ENCODE results near the gene RNF39.

RNF39 gene

DNA sequence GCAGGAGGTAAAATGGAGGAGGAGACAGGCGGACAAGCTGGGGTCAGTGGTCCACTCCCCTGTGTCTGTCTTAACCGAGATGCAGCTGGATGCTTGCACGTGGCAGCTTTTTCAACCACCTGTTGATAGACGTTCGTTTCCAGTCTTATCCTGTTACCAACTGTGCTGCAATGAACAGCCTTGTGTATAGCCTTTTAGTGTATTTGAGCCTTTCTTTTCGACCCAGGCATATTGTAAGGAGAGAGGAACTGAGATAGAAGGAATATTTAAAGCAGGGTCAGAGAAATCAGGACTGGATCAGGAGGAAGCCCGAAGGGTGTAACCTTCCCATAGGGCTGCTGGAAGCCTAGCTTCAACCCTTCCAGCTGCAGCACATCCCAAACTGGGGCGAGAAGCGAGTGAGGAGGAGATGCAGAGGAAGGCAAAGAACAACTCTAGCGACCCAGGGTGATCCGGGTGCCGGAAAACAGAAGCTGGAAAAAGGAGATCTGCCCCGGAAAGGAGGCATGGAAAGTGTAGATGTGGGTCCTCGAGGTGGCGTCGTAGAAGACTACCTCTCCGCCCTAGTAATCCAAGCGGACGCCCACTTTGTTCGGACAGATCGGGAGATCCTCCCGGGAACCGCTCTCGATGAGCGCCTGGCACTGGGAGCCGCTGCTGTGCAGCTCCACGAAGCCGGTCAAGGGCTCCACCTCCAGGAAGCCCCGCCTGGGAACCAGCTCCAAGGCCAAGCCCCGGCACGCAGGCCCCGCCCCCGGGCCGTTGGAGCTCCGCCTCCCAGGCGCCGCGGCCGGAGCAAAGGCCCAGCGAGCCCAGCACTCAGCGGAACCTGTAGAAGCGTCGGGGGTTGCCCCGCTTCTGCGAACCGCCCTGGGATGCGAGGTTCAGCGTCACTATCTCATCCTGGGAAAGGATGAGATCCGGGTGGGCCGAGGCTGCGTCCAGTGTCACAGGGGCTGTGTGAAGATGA lies 26.2 kb upstream of the RNF39 start:
- H3K27ac Mint-ChIP-seq = peak overlapping the region; percentile 55
- H3K4me1 Mint-ChIP-seq (ENCODE audit: low read depth) = peaks cover 57% of the 10 kb centered on the region
- H3K36me3 Mint-ChIP-seq = no peaks in the 10 kb centered on the region
- H3K27me3 Mint-ChIP-seq = peaks cover 28% of the 10 kb centered on the region
- H3K4me3 Mint-ChIP-seq = peak overlapping the region; percentile 87
- H3K9me3 Mint-ChIP-seq (ENCODE audit: low read depth) = no peaks in the 10 kb centered on the region

- no peaks in the 10 kb centered on the region for H3K9me3 Mint-ChIP-seq (ENCODE audit: low read depth)
- no peaks in the 10 kb centered on the region for H3K36me3 Mint-ChIP-seq
- peaks cover 28% of the 10 kb centered on the region for H3K27me3 Mint-ChIP-seq
- peak overlapping the region; percentile 87 for H3K4me3 Mint-ChIP-seq
- H3K27ac Mint-ChIP-seq = no peak overlapping the region
- H3K4me1 Mint-ChIP-seq (ENCODE audit: low read depth) = peaks cover 57% of the 10 kb centered on the region
Measured at GRCh38 chr6:30100585-30101443, 25.2 kb upstream of the RNF39 start.

DNA sequence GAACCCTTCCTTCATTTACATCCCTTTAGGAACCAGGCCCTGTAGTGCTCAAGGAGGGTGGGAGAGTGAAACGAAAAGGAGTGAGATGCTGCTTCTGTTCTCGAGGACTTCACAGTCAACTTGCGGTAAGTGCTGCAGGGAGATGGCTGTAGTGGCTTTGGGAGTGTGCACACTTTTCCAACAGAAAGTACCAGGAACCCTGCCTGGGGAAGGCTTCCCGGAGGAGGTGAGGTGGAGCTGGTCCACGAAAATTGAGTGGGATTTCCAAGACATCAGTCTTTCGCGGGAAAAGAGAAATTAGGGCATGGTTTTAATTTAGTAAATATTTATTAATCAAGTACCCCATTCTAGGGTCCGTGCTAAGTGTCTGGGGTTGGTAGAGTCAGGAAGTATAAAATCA lies 24.6 kb upstream of the RNF39 start:
- H3K4me3 Mint-ChIP-seq = peak overlapping the region; percentile 78
- no peak overlapping the region for H3K27ac Mint-ChIP-seq
- H3K4me1 Mint-ChIP-seq (ENCODE audit: low read depth) = peaks cover 57% of the 10 kb centered on the region
- peaks cover 28% of the 10 kb centered on the region for H3K27me3 Mint-ChIP-seq
- H3K9me3 Mint-ChIP-seq (ENCODE audit: low read depth) = no peaks in the 10 kb centered on the region
- H3K36me3 Mint-ChIP-seq = no peaks in the 10 kb centered on the region

GRCh38 chr6:30097902-30098768 lies 22.6 kb upstream of the RNF39 start:
- peaks cover 51% of the 10 kb centered on the region for H3K4me1 Mint-ChIP-seq (ENCODE audit: low read depth)

DNA sequence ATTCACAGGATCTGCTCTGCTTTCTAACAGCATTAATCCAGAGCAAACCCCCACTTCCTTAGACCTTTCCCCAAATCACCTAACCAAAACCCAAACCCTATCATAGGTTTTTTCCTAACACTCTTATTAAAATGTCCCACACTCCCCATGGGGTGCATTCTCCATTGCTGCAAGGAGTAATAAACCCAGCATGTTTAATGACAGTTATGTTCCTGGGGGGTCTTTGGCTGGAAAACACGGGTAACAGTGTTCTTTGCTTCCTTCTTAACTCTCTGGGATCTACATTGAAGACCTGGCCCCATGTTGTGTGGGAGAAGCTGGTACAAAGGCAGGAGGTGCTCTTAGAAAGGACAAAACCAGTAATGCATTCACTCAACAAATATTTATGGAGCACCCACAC lies 21.3 kb upstream of the RNF39 start:
- no peak overlapping the region for H3K4me3 Mint-ChIP-seq
- peaks cover 42% of the 10 kb centered on the region for H3K4me1 Mint-ChIP-seq (ENCODE audit: low read depth)
- peaks cover 26% of the 10 kb centered on the region for H3K27me3 Mint-ChIP-seq
- no peak overlapping the region for H3K27ac Mint-ChIP-seq
- no peaks in the 10 kb centered on the region for H3K9me3 Mint-ChIP-seq (ENCODE audit: low read depth)
- H3K36me3 Mint-ChIP-seq = no peaks in the 10 kb centered on the region

More at GRCh38 chr6:30097902-30098768, 22.6 kb upstream of the RNF39 start:
- H3K36me3 Mint-ChIP-seq = no peaks in the 10 kb centered on the region
- H3K4me3 Mint-ChIP-seq = no peak overlapping the region
- H3K9me3 Mint-ChIP-seq (ENCODE audit: low read depth) = no peaks in the 10 kb centered on the region
- no peak overlapping the region for H3K27ac Mint-ChIP-seq
- peaks cover 24% of the 10 kb centered on the region for H3K27me3 Mint-ChIP-seq

DNA sequence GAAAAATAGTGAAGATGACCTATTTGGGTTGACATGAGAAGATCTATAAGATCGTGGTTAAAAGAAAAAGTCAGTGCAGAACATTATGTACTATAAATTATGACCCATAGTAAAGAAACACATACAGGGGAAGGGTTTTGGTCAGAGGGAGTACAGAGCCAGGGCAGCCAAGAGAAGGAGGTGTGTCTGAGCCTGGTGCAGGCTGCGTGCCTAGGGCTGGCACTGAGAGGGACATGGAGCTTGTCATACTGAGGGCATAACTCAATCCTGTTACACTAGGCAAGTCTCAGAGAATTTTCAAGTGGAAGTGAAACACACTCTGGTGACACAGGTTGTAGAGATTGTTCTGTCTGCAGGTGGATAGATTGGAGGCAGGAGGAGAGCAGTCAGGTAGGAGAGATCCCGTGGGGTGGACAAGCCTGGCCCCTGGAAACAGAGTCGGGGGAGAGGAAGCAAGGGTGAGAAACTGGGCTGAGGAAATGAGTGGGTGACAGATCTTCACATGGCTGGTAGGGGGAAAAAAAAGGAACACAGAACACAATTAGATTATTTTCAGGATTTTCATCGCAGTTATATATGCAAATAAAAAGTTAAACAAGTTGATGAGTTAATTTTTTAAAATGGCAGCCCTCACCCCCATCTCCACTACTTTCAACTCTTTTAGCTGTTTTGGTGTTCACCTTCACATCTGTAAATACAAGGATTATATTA lies 18.5 kb upstream of the RNF39 start:
- peaks cover 28% of the 10 kb centered on the region for H3K27me3 Mint-ChIP-seq
- no peaks in the 10 kb centered on the region for H3K9me3 Mint-ChIP-seq (ENCODE audit: low read depth)
- no peak overlapping the region for H3K27ac Mint-ChIP-seq
- peaks cover under 1% of the 10 kb centered on the region for H3K36me3 Mint-ChIP-seq
- H3K4me1 Mint-ChIP-seq (ENCODE audit: low read depth) = peaks cover 19% of the 10 kb centered on the region
- H3K4me3 Mint-ChIP-seq = no peak overlapping the region

DNA sequence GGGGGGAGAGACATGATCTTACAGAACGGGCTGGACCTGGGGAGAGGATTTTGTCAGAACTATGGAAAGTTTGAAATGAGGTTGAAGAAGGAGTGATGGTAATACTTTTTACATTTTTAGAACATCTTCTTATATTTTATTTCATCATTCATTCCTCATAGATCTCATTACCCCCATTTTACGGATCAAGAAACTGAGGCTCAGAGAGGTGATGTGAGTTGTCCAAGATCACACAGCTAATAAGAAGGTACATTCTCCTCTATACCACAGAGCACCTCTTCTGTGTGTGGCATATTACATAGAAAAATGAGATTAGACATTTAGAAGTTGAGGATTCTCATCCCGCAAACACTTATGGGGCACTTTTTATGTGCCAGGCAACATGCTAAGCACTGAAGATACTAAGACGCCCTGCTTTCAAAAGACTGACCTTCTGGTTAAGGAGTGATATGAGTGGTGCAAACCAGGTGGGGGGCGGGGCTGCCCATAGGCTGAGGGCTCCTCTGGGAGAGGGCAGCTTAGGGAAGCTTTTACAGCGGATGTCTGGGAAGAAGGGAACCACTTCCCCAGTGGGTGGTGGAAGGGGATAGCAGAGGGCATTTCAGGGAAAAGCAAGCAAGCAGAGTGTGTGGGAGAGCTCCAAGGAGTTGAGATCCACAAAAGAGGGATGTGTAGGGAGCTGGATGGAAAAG lies 17.4 kb upstream of the RNF39 start:
- Mint-ChIP-seq H3K9me3 (ENCODE audit: low read depth) (no peaks in the 10 kb centered on the region), H3K27me3 (peaks cover 29% of the 10 kb centered on the region), H3K27ac (no peak overlapping the region), H3K4me3 (no peak overlapping the region), H3K4me1 (ENCODE audit: low read depth) (peaks cover 10% of the 10 kb centered on the region), H3K36me3 (peaks cover 3% of the 10 kb centered on the region)

DNA sequence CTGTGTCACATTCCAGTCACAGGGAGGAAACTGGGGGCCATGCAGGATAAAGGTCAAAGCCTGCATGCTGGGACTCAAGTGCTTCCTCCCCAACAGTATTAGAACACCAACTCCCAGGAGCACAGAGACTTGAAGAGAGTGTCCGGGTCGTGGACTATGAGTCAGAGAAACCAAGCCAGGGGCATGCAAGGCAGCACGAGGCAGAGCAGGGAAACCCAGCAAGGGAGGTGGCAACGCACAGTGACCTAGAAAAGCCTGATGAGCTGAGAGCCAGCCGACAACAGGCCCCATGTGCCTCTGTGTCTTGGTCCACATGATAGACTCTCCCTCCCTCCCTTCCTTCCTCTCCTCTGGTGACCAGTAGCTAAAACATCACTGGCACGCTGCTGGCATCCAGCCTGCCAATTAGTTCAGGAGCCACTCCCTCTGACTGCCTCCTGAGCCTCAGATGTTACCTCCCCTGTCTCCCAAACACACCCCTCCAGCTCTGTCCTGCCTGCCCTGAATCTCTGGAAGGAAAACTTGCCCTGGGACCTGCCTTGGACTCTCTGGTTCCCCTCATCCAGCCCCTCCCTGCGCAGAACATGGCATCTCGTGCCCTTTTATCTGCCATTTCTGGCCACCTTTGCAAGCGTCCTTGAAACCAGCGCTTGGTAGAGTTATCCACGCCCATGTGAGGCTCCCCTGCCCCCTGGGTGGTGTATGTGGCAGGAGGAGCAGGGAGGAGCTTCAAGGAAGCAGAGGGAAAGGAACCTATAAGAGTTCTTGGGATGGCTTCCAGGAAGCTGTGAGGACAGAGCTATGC lies 16.2 kb upstream of the RNF39 start:
- H3K27me3 Mint-ChIP-seq = peaks cover 35% of the 10 kb centered on the region
- H3K9me3 Mint-ChIP-seq (ENCODE audit: low read depth) = no peaks in the 10 kb centered on the region
- no peaks in the 10 kb centered on the region for H3K4me1 Mint-ChIP-seq (ENCODE audit: low read depth)
- no peak overlapping the region for H3K4me3 Mint-ChIP-seq
- H3K36me3 Mint-ChIP-seq = peaks cover 3% of the 10 kb centered on the region
- H3K27ac Mint-ChIP-seq = no peak overlapping the region

DNA sequence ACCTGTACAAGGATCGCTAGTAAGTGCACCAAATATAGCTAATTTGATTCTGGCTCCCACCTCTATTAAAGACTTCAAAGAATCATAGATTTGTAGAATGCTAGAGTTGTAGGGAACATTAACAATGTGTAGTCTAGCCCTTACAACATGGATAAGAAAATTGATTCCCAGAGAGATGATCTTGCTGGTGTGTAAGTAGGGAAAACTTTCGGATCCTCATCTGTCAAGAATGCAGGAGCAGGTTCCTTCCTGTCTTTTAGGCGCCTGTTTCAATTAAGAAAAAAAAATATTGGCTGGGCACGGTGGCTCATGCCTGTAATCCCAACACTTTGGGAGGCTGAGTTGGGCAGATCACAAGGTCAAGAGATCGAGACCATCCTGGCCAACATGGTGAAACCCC lies 12.3 kb upstream of the RNF39 start:
- Mint-ChIP-seq H3K27me3 (peaks cover 30% of the 10 kb centered on the region), H3K4me1 (ENCODE audit: low read depth) (no peaks in the 10 kb centered on the region), H3K9me3 (ENCODE audit: low read depth) (no peaks in the 10 kb centered on the region), H3K27ac (no peak overlapping the region), H3K36me3 (peaks cover 3% of the 10 kb centered on the region), H3K4me3 (no peak overlapping the region)

GRCh38 chr6:30077218-30077617 lies 1.6 kb upstream of the RNF39 start:
- no peak overlapping the region for H3K4me3 Mint-ChIP-seq
- H3K9me3 Mint-ChIP-seq (ENCODE audit: low read depth) = no peaks in the 10 kb centered on the region
- peaks cover 29% of the 10 kb centered on the region for H3K27me3 Mint-ChIP-seq
- H3K36me3 Mint-ChIP-seq = peaks cover 6% of the 10 kb centered on the region
- H3K4me1 Mint-ChIP-seq (ENCODE audit: low read depth) = peaks cover 42% of the 10 kb centered on the region
- no peak overlapping the region for H3K27ac Mint-ChIP-seq

GRCh38 chr6:30075790-30076732 lies 492 bp upstream of the RNF39 start:
- H3K27ac Mint-ChIP-seq = no peak overlapping the region
- peak overlapping the region; percentile 77 for H3K4me3 Mint-ChIP-seq
- H3K36me3 Mint-ChIP-seq = peaks cover 12% of the 10 kb centered on the region

More at GRCh38 chr6:30075790-30076732, 492 bp upstream of the RNF39 start:
- H3K27me3 Mint-ChIP-seq = peaks cover 35% of the 10 kb centered on the region
- H3K9me3 Mint-ChIP-seq (ENCODE audit: low read depth) = no peaks in the 10 kb centered on the region
- peaks cover 48% of the 10 kb centered on the region for H3K4me1 Mint-ChIP-seq (ENCODE audit: low read depth)
